BLaER1 (cell line): ENCODE results near the gene RTP5.

Experiments
- H3K27ac ChIP-seq: shearing (Covaris generic); formaldehyde crosslinking; 2 replicates; pipeline ENCODE4 v1.8.1; 2022
- H3K27me3 ChIP-seq: shearing (Covaris generic); formaldehyde crosslinking; 2 replicates; pipeline ENCODE4 v1.8.1; 2022
- H3K36me3 ChIP-seq: shearing (Covaris generic); formaldehyde crosslinking; 2 replicates; pipeline ENCODE4 v1.8.1; 2022
- H3K4me1 ChIP-seq: shearing (Covaris generic); formaldehyde crosslinking; 2 replicates; pipeline ENCODE4 v1.8.1; 2022
- H3K4me2 ChIP-seq: shearing (Covaris generic); formaldehyde crosslinking; 2 replicates; pipeline ENCODE4 v1.8.1; 2022
- H3K4me3 ChIP-seq: shearing (Covaris generic); formaldehyde crosslinking; 2 replicates; pipeline ENCODE4 v1.8.1; 2022
- H3K9ac ChIP-seq: shearing (Covaris generic); formaldehyde crosslinking; 2 replicates; pipeline ENCODE4 v1.8.1; 2022
- H3K9me3 ChIP-seq: shearing (Covaris generic); formaldehyde crosslinking; 2 replicates; pipeline ENCODE4 v1.8.1; 2022
- H4K20me1 ChIP-seq: shearing (Covaris generic); formaldehyde crosslinking; 2 replicates; pipeline ENCODE4 v1.8.1; 2022
- Cebpa-rat ChIP-seq: shearing (Covaris generic); IDR thresholded peaks from 2 replicates; pipeline ENCODE4 v1.8.1; 2022

The RTP5 gene

GRCh38 chr2:241886840-241887447, 17.4 kb downstream of the RTP5 start:
- TF ChIP-seq Cebpa-rat: peak; percentile 70; the same call in 1 of the 2 replicates

GRCh38 chr2:241887806-241888522, 18.4 kb downstream of the RTP5 start:
- peaks cover 64% of the 10 kb centered on the region for H4K20me1 ChIP-seq
- no peak overlapping the region for H3K4me3 ChIP-seq
- no peak overlapping the region for H3K9ac ChIP-seq
- peak overlapping the region; percentile 98 for H3K4me2 ChIP-seq
- H3K27me3 ChIP-seq: no peaks in the 10 kb centered on the region
- no peak for TF ChIP-seq Cebpa-rat
- H3K36me3 ChIP-seq: peaks cover 67% of the 10 kb centered on the region
- H3K27ac ChIP-seq: peak overlapping the region; percentile 37; the same call in 1 of the 2 replicates
- H3K4me1 ChIP-seq: peaks cover 92% of the 10 kb centered on the region
- peaks cover 11% of the 10 kb centered on the region for H3K9me3 ChIP-seq

More at GRCh38 chr2:241886840-241887447, 17.4 kb downstream of the RTP5 start:
- Histone ChIP-seq H3K27me3 (no peaks in the 10 kb centered on the region), H3K4me2 (peak overlapping the region; percentile 98), H3K27ac (peak overlapping the region; percentile 99), H3K4me1 (peaks cover 93% of the 10 kb centered on the region), H3K4me3 (peak overlapping the region; percentile 73), H3K36me3 (peaks cover 57% of the 10 kb centered on the region), H3K9ac (peak overlapping the region; percentile 64; the same call in 1 of the 2 replicates), H3K9me3 (peaks cover 11% of the 10 kb centered on the region), H4K20me1 (peaks cover 54% of the 10 kb centered on the region)

GRCh38 chr2:241888641-241889040, 19.1 kb downstream of the RTP5 start:
- Histone ChIP-seq H3K4me2 (peak overlapping the region; percentile 52), H3K27ac (peak overlapping the region; percentile 71)
- TF ChIP-seq Cebpa-rat: no peak

GRCh38 chr2:241890524-241891235, 21.2 kb downstream of the RTP5 start:
- peak overlapping the region; percentile 35; the same call in 1 of the 2 replicates for H3K27ac ChIP-seq
- peak overlapping the region; percentile 40; the same call in 1 of the 2 replicates for H3K4me2 ChIP-seq
- no peak overlapping the region for H3K4me3 ChIP-seq
- H4K20me1 ChIP-seq: peaks cover 88% of the 10 kb centered on the region
- TF ChIP-seq Cebpa-rat: no peak
- H3K27me3 ChIP-seq: no peaks in the 10 kb centered on the region
- H3K4me1 ChIP-seq: peaks cover 78% of the 10 kb centered on the region
- H3K9me3 ChIP-seq: peaks cover 11% of the 10 kb centered on the region
- H3K9ac ChIP-seq: no peak overlapping the region
- peaks cover 70% of the 10 kb centered on the region for H3K36me3 ChIP-seq

More at GRCh38 chr2:241888641-241889040, 19.1 kb downstream of the RTP5 start:
- Histone ChIP-seq H3K27me3 (no peaks in the 10 kb centered on the region), H3K9me3 (peaks cover 11% of the 10 kb centered on the region), H3K4me3 (no peak overlapping the region), H3K9ac (no peak overlapping the region), H4K20me1 (peaks cover 71% of the 10 kb centered on the region), H3K4me1 (peaks cover 86% of the 10 kb centered on the region), H3K36me3 (peaks cover 71% of the 10 kb centered on the region)

- Histone ChIP-seq H3K4me2 (peak overlapping the region; percentile 40), H3K27ac (peak overlapping the region; percentile 31; the same call in 1 of the 2 replicates), H3K9ac (no peak overlapping the region), H4K20me1 (peaks cover 85% of the 10 kb centered on the region), H3K4me3 (no peak overlapping the region), H3K9me3 (peaks cover 11% of the 10 kb centered on the region), H3K36me3 (peaks cover 70% of the 10 kb centered on the region), H3K4me1 (peaks cover 76% of the 10 kb centered on the region), H3K27me3 (no peaks in the 10 kb centered on the region)
- TF ChIP-seq Cebpa-rat: no peak
These were observed 21.9 kb downstream of the RTP5 start for GRCh38 chr2:241891315-241891987.

GRCh38 chr2:241891988-241892298, 22.4 kb downstream of the RTP5 start:
- Histone ChIP-seq H3K4me2 (peak overlapping the region; percentile 40; the same call in 1 of the 2 replicates), H3K36me3 (peaks cover 68% of the 10 kb centered on the region), H3K9me3 (peaks cover 11% of the 10 kb centered on the region), H3K27me3 (no peaks in the 10 kb centered on the region), H4K20me1 (peaks cover 83% of the 10 kb centered on the region), H3K4me1 (peaks cover 73% of the 10 kb centered on the region), H3K4me3 (no peak overlapping the region), H3K27ac (peak overlapping the region; percentile 20; the same call in 1 of the 2 replicates), H3K9ac (peak overlapping the region; percentile 24; the same call in 1 of the 2 replicates)
- TF ChIP-seq Cebpa-rat: no peak

- Histone ChIP-seq H4K20me1 (peaks cover 84% of the 10 kb centered on the region), H3K4me3 (no peak overlapping the region)
These were observed 23.0 kb downstream of the RTP5 start for GRCh38 chr2:241892299-241893137.

GRCh38 chr2:241893265-241893664, 23.7 kb downstream of the RTP5 start:
- Histone ChIP-seq H3K4me1 (peaks cover 74% of the 10 kb centered on the region), H3K27ac (peak overlapping the region; percentile 35), H3K27me3 (no peaks in the 10 kb centered on the region), H3K4me2 (no peak overlapping the region), H3K9me3 (peaks cover 8% of the 10 kb centered on the region; the same call in 1 of the 2 replicates), H3K4me3 (no peak overlapping the region), H4K20me1 (peaks cover 92% of the 10 kb centered on the region), H3K9ac (no peak overlapping the region), H3K36me3 (peaks cover 77% of the 10 kb centered on the region)
- no peak for TF ChIP-seq Cebpa-rat

More at GRCh38 chr2:241892299-241893137, 23.0 kb downstream of the RTP5 start:
- TF ChIP-seq Cebpa-rat: no peak
- Histone ChIP-seq H3K9ac (peak overlapping the region; percentile 24; the same call in 1 of the 2 replicates), H3K27ac (peak overlapping the region; percentile 35; the same call in 1 of the 2 replicates), H3K4me2 (no peak overlapping the region), H3K27me3 (no peaks in the 10 kb centered on the region), H3K36me3 (peaks cover 70% of the 10 kb centered on the region), H3K9me3 (peaks cover 8% of the 10 kb centered on the region; the same call in 1 of the 2 replicates), H3K4me1 (peaks cover 73% of the 10 kb centered on the region)
